C4-2B (cell line): Measurements from ENCODE around the gene SPG11.

Experiments
- ZFX ChIP-seq: fragments of 450-650 bp; IDR thresholded peaks from 2 replicates; pipeline ENCODE4 v1.6.1; 2017
- TF ChIP-seq, protein P1 (sequence below): fragments of 450-650 bp; conservative IDR thresholded peaks from 2 replicates; pipeline ENCODE4 v1.5.1; 2017; ENCODE audit warnings: mild to moderate bottlenecking

GRCh38 chr15:44697014-44697413, 33.6 kb upstream of the SPG11 start:
- TF ChIP-seq, protein P1, sequence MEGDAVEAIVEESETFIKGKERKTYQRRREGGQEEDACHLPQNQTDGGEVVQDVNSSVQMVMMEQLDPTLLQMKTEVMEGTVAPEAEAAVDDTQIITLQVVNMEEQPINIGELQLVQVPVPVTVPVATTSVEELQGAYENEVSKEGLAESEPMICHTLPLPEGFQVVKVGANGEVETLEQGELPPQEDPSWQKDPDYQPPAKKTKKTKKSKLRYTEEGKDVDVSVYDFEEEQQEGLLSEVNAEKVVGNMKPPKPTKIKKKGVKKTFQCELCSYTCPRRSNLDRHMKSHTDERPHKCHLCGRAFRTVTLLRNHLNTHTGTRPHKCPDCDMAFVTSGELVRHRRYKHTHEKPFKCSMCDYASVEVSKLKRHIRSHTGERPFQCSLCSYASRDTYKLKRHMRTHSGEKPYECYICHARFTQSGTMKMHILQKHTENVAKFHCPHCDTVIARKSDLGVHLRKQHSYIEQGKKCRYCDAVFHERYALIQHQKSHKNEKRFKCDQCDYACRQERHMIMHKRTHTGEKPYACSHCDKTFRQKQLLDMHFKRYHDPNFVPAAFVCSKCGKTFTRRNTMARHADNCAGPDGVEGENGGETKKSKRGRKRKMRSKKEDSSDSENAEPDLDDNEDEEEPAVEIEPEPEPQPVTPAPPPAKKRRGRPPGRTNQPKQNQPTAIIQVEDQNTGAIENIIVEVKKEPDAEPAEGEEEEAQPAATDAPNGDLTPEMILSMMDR, result no peak
- no peak for TF ChIP-seq ZFX
